HG03196 (cell line): ENCODE measurements around the gene PPIE.
"Not testable (repeated sequence)": the region's sequence is repeated elsewhere in the genome, so short reads cannot be mapped to it uniquely, and the experiment has no call there.

ENCODE experiments used
- ATAC-seq: cut with Tn5 transposase; IDR thresholded peaks from one replicate; pipeline ENCODE4 v1.9.1; 2021; ENCODE audit not compliant: unreplicated experiment

The PPIE gene

DNA sequence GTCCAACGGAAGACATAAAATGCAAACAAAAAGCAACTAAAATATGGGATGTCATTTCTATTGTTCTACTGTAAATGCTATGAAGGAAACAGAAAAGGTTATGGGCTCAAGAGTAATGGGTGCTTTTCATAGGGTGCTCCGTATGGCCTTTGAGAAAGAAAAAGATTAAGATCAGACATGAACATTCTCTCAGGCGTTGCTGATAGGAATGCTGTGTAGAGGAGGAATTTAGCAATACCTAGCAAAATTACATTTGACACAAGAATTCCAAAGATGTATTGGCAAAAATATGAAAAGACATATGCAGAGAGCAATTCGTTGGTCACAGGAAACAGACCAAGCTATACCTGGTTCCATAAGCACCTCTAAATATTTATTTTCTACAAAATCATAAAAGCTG, 38.2 kb downstream of the PPIE start:
- no peak for ATAC-seq

DNA sequence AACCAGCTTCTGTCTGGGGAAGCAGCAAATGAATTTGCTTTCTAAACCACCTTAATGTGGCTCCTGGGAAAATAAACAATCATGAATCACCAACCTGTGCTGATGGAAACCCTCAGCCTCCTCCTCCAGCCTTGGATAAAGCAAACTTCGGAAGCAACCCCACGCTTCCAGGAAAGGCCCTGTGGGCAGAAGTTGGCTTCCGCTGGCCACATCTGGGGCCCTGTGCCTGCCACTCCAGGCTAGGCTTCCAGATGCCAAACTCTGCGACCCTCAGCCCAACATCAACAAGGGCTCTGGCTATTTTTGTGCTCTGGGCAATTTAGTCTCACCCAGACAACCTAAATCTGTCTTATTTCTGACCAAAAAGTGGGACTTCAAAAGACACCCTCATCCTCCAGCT, 38.6 kb downstream of the PPIE start:
- no peak for ATAC-seq

DNA sequence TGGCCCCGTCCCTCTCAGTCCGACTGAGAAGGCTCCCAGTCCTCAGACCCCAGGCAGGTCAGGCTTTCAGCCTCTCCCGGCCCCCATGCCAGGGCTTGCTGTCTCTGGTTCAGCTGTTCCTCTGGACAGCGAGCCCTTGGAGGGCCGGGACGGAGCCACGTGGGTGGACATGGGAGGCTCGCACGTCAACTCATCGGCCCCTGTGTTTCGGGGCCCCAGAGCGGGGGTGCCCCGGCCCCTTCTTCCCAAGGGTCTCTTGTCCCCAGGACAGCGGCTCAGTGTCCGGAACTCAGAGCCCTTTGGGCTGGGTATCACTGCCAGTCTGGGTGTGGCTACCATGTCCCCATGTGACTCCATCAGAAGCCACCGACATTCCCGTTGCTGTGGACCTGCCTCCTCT, 39.2 kb downstream of the PPIE start:
- ATAC-seq = not testable (repeated sequence)

DNA sequence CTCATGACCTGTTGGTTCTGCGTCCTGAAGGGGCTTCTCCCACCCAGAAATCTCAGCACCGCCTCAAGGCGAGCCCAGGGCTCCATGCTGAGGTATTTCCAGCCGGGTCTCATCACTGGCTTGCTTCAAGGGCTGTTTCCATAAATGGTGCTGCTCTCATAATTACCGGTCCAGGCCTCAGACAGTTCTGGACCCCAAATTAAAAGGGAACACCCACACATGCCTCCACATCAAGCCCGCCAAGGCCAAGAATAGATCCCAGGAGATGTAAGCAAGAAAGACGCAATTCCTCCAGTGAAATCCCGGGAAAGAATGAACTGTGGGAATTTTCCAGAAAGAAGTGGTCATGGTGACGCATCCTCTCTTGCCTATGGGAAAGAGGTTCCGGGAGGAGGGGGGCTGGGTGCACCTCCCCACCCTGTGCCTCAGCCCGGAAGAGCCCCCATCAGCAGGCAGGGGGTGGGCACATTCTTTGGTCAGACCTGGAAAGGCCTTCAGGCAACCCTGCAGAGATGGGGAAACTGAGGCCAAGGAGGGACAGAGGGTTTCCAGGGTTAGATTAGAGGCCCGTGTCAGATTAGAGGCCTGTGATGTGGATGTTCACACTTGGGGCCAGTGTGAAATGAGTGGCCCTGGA, 39.9 kb downstream of the PPIE start:
- ATAC-seq = not testable (repeated sequence)

DNA sequence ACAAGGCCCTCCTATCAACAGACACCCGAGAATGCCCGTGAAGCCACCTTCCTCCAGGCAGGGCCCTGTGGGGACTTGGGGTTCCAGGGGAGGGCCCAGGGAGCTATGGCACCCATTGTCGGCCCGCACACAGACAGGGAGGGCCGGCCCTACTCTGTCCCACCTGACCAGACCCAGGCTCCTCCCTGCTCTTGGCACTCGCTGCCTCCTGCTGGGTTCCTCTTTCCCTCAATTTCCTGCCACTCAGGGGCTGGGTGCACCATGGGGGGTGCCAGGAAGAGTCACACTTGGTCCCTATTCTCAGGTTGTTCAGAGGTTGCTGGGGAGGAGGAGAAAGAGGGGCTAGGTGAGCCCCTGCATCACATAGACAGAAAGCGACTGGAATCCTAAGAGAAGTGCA, 40.5 kb downstream of the PPIE start:
- ATAC-seq = no peak

DNA sequence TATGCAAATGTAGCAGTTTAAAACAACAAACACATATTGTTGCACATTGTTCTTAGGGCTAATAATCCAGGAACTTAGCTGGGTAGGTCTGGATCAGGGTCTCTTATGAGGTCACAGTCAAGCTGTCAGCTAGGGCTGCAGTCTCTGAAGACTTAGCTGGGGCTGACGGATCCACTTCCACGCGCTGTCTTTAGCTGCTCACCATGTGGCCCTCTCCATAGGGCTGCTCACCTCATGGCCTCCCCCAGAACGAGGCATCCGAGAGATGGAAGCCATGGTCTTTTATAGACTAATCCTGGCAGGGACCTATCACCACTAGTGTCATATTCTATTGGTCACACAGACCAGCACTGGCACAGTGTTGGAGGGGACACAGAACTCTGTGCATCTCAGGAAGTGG, 41.1 kb downstream of the PPIE start:
- no peak for ATAC-seq

DNA sequence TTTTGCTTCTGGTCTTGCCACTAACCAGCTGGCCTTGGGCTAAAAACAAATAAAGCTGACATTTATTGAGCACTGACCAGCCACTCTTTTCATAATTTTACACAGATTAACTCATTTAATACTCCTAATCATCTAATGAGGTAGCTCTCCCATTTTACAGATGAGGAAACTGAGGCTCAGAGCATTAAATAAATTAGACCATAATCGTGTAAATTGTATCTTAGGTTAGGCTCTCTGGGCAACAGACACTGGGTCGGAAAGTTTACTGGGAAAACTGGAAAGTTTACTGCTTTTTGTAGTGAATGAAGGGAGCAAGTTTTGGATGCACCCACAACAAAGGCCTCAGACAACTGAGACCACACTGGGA, 42.6 kb downstream of the PPIE start:
- ATAC-seq = no peak

DNA sequence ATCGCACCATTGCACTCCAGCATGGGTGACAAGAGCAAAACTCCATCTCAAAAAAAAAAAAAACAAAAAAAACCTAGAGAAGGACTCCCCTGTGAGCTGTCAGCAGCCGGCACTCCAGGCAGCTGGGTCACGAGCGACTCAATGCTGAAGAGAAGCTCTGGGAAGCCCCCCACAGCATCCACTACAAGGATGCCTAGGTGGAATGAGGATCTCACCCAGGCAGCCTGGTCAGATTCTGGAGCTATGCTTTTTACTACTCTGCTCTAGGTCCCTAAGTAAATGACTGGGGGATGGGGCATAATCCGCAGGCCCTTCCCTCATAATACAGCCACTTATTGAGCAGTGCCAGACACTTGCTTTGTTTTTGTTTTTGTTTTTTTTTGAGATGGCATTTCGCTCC, 43.4 kb downstream of the PPIE start:
- ATAC-seq = no peak

DNA sequence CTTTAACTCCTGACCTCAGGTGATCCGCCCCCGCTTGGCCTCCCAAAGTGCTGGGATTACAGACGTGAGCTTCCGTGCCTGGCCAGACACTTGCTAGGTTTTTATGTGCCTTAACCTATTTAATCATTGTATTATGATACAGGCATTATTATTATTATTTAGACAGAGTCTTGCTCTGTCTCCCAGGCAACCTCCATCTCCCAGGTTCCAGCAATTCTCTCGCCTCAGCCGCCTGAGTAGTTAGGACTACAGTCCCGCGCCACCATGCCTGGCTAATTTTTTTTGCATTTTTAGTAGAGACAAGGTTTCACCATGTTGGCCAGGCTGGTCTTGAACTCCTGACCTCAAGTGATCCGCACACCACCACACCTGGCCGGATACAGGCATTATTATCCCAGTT, 44.0 kb downstream of the PPIE start:
- not testable (repeated sequence) for ATAC-seq

DNA sequence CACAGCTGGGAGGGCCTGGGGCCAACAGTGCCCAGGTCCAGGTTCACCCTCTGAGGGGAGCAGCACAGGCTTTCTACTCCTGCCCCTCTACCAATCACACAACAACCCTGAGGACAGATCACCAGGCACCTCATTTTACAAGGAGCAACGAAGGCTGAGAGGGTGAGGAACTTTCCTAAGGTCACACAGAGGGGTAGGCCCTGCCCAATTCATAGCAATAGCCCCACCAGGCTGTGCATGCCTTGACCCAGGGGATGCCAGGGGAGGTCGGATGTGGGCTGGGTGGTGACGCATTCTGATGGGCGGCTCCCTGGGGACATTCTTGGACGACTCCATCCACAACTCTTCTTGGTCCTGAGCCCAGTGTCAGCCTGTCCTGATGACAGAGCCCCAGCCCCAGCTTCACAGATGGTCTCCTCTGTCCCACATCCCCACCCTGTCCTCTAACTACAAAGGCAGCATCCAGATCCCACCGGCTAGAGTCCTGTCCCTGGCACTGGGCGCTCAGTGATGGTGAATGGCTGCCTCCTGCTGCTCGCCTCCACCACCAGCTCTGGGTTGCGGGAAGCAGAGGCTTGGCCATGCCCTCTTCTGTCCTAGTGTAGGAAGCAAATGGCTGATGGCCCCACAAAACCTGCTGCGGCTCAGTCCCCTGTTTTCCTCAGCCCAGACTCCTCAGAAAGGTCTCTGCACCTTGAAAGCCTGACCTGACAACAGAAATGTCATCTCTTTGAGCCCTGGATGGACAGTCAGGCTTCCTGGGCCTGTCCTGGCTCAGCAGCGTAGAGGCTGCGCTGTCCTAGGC, 47.8 kb downstream of the PPIE start:
- ATAC-seq = not testable (repeated sequence)

DNA sequence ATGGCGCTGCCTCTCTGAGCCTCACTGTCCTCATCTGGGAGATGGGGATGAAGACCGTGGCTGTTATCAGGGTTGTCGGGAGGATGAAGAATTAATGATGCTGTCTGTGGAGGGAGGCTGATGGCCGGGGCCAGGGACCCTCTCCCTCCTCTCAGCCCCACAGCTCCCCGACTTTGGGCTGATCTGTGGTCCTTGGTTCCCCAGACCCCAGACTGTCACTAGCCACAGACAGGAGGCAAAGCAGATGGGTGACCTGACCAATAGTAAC, 48.4 kb downstream of the PPIE start:
- ATAC-seq = not testable (repeated sequence)

DNA sequence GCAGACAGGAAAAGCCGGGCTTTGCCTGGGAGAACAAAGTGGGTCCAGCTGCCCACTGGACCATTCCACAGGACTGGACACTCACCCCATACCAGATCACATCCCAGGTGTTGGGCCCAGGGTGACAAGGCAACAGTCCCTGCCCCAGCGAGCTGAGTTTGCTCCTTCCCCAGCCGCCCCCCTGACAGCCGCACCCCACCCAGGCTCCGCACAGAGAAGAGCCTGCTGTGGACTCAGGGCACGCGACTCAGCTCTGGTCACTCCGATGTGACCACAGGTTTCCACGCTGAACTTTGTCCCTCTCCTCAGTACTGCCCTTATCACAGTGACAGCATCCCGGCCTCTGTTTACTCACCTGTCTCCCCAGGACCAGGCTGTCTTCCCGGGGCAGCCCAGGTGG, 48.8 kb downstream of the PPIE start:
- no peak for ATAC-seq

DNA sequence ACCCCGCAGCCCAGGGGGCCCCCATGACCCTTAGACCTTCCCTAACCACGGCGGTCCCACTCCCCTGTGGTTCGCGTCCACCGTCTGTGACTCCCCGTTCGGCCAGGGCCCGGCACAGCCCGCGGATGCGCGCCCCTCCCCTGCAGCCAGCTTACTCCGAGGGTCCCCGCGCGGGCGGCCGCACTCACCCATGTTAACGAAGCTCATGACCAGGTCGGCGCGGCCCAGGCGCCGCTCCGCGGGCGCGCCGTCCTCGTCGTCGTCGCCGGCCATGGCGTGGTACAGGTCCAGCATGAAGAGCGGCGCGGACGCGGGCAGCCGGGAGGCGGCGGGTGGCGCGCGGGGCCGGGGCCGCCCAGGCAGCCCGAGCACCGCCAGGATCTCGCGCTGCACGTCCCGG, 49.3 kb downstream of the PPIE start:
- ATAC-seq = not testable (repeated sequence)

DNA sequence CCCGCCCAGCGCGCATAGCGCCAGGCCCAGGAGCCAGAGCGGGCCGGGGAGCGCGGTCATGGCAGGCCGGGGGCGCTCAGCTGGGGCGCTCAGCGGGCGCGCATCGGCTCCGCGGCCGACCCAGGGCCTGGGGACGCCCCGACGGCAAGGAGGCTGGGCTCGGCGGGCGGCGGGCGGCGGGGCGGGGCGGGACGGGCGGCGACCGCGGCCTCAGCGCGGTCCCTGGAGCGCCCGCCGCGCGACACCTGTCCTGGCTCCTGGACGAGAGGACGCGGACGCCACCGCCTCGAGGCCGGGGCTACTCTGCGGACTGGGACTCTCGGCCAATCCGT, 49.7 kb downstream of the PPIE start:
- ATAC-seq = no peak

DNA sequence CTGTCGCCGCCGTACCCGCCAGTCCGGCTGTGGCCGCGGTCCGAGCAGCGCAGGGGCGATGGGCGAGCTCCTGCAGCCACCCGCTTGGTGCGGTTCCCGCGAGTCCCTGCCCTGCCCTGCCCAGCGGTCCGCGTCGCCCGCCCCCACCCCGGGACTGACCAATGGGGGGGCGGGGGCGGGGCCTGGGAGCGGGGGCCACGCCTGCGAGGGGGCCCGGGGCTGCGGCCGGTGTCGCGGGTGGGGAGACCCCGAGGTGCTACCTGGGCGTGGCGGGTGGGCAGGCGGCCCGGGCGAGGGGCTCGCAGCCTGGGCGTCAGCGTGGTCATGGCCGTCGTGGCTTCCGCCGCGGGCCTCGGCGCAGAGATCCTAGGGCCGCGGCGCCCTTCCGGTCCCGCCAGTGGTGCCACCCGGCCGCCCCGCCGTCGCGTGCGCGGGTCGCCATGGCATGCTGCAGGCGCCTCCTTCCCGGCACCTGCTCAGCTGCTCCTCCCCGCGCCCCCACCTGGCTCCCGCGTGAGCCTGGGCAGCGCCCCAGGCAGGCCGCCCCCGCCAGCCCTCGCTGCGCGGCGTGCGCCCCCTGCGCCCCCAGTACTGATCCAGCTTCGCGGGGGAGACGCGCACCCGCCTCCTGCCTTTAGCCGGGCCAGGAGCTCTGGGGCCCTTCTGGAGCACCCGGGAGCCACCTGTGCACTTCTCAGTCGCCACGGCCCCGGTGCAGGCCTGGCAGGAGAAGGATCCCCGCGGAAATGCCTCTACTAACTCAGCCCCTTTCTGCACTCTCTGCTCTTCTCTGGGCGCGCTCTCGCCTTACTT, 50.3 kb downstream of the PPIE start, which contains the start of gene BMP8B:
Gene BMP8B, minus strand, starts transcription at position 108 of the 813 bp plus-strand sequence. CDS start 380 bp downstream, outside the sequence.
- peak; percentile 49 for ATAC-seq

DNA sequence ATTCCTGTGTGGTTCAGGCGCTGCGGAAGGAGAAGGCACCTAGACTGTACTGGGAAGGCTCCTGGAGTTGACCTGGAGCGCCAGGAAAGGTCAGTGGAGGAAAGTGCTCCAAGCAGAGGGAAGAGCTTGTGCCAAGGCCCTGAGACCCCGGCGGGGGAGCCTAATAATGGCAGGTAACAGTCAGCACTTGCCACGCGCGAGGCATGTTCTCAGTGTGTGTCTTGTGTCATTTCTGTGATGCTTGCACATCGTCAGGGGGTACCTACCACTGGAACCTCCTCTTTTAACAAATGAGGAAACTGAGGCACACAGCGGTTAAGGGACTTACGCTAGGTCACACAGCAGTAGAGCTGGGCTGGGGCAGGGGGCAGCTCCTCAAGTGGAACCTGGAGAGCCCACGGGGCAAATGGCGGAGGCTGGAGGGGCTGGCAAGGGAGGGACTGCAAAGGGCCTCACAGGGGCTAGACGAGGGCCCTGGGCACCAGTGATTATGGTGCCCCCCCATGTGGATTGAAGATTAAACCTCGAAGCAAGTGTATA, 51.0 kb downstream of the PPIE start:
- ATAC-seq = no peak

DNA sequence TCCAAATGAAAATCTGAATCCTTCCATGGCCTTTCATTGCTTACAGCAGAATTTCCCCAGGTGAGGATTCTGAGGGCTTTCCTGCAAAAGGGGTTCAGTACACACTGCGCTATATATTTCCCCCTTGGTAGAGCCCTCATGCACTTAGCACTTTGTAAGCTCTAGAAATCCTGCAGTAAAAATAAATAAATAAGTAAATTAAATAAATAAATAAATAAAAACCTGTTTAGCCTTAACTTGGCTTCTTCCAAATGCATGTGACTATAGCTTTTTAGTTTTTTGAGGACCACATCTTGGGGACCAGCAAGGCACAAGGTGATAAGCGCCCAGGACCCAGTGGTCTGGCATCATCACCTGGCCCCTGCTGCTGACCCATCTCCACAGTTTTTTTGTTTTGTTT, 53.2 kb downstream of the PPIE start:
- ATAC-seq = no peak

DNA sequence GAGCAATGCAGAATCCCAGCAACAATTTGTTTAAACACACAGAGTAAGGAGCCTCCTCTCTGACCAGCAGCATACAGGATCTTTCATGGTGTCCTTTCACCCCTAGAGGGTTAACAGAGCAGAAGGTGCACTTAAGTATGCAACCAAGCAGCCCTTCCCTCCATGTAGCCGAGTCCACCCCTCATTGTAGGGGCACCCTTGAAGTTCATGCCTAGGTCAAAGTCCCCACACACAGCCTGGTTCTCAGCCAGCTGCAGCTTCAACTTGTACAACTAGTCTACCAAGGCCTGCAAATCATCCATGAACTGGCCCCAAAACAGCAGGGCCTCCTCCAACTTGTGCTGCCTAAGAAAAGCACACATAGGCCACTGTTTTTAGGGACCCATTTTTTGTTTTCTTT, 57.0 kb downstream of the PPIE start:
- no peak for ATAC-seq

DNA sequence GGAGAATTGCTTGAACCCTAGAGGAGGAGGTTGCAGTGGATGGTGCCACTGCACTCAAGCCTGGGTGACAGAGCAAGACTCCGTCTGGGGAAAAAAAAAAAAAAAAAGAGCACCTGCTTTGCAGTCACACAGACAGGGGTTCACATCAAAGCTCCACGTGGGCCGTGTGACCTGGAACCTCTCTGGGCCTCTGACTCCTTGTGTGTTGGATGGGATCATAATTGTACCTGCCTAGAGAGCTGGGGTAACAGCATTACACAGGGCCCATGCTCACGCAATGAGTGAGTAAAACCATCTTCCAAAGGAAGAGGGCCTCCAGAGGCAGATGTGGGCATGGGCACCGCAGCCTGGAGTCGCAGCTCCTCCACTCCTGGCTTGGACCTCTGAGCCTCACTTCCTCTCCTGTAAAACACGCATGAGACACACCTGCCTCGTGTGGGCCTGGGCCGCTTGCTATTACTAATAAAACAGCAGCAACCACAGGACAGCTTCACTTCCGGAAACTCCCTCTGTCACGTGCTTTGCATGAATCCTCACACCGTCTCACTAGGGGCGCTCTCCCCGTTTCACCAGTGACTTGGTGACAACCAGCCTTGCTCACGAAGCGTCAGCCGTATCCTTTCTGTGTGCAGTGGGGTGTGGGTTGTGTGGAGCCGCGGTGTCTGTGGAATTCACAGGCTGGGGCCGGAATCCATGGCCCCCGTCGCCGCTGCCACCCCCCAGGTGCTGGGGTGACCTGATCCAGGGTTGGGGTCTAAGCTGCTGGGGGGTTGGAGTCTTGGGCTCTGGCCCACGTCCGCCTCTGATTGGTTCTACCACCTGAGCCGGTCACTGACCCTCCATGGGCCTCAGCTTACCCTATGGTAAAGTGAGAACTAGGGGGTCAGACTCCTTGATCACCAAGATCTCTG, 60.4 kb downstream of the PPIE start:
- ATAC-seq = peak; percentile 75

DNA sequence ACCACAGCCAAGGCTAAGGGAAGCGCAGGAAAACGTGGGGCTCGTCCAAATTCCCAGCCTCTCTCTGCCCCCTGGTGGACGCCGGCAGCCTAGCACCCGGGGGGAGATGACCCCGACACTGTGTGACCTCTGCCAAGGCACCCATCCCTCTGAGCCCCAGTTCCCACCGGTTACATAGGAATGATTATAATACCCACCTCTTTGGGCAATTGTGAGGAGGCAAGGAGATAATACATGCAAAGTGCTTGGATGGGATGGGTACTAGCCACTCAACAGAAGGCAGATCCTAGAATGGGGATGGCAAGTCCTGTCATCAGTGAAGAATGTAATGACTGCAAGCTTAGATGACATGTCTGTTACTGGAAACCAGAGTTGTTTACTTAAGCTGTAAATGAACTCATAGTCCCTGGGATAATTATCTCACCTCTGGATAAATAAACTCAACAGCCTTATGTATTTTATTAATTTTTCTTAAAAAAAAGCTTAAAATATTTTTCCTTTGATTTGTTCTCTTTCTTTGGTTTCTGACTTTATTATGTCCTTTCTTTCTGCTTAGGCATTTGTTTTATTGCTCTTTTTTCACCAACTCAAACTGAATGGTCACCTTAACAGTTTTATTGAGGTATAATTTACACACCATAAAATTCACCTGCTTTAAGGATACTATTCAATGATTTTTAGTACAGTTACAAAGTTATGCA, 61.2 kb downstream of the PPIE start:
- peak; percentile 59 for ATAC-seq
